Stimulated activated CD4-positive, alpha-beta T cell treated with anti-CD3 and anti-CD28 coated beads, Interleukin-4, amount 100 ng/mL, for 1 hour (primary cell): ENCODE results near the gene TINCR.
"Not testable (repeated sequence)": the region's sequence is repeated elsewhere in the genome, so short reads cannot be mapped to it uniquely, and the experiment has no call there.

Source experiments
- DNase-seq: peaks from one replicate; pipeline ENCODE4 v3.0.0-alpha.2; 2020

Gene TINCR

GRCh38 chr19:5557691-5558090 lies 10.1 kb downstream of the TINCR start:
- no peak for DNase-seq

GRCh38 chr19:5554828-5555227 lies 12.9 kb downstream of the TINCR start:
- DNase-seq, result no peak

GRCh38 chr19:5553892-5554291 lies 13.9 kb downstream of the TINCR start:
- no peak for DNase-seq

- no peak for DNase-seq
Measured at GRCh38 chr19:5547881-5548280, 19.9 kb downstream of the TINCR start.

DNA sequence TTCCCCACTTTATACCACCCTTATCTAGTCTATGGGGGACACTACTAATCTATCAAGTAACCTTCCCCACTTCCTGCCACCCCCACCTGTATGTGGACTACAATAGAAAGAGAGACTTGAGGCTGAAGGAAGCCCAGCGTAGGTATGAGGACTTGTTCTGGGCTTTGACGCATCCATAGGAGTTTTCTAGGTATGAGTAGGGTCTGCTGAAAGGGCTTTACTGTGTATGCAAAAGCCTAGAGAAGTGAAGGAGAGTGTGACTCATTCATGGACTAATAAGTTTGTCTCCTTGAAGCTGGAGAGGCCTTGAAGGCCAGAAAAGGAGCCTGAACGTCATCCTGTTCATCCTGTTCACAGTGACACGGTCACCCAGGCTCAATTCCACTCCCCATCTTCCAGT lies 21.8 kb downstream of the TINCR start:
- no peak for DNase-seq

- DNase-seq, result no peak
Measured at GRCh38 chr19:5545051-5545450, 22.7 kb downstream of the TINCR start.

GRCh38 chr19:5542665-5543064 lies 25.1 kb downstream of the TINCR start:
- no peak for DNase-seq

- no peak for DNase-seq
Measured at GRCh38 chr19:5541456-5541855, 26.3 kb downstream of the TINCR start.

- no peak for DNase-seq
Measured at GRCh38 chr19:5540208-5540607, 27.5 kb downstream of the TINCR start.

- DNase-seq, result no peak
Measured at GRCh38 chr19:5537870-5538269, 29.9 kb downstream of the TINCR start.

- not testable (repeated sequence) for DNase-seq
Measured at GRCh38 chr19:5536982-5537579, 30.7 kb downstream of the TINCR start.

GRCh38 chr19:5536337-5536894 lies 31.3 kb downstream of the TINCR start:
- no peak for DNase-seq

DNA sequence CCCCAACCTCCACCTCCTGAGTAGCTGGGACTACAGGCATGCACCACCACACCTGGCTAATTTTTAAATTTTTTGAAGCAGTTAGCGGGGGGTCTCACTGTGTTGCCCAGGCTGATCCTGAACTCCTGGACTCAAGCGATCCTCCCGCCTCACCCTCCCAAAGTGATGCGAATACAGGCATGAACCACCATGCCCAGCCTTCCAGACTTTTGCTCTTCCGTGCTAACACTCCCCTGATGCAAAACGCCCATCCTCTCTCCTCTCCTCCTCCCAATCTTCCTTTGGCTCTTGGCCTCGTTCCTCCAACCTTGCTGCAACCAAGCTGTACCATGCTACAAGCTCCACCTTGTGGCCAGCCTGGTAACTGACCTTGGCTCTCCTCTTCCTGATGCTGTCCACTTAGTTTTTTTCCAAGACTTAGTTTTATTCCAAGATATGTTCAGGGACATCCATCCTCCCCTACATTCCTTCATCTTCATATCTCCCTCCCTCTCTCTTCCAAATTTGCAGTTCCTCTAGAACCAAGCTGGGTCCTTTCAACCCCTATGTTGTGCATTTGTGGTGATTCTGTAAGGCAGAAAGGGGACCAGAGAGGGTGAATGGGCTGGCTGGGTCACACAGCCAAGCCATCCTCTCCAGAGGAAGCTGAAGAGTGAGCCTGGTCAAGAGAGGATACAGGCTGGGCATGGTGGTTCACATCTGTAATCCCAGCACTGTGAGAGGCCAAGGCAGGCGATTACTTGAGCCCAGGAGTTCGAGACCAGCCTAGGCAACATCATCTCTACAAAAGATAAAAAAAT lies 32.8 kb downstream of the TINCR start:
- peak; percentile 8 for DNase-seq

- DNase-seq, result no peak
Measured at GRCh38 chr19:5533257-5533656, 34.5 kb downstream of the TINCR start.

DNA sequence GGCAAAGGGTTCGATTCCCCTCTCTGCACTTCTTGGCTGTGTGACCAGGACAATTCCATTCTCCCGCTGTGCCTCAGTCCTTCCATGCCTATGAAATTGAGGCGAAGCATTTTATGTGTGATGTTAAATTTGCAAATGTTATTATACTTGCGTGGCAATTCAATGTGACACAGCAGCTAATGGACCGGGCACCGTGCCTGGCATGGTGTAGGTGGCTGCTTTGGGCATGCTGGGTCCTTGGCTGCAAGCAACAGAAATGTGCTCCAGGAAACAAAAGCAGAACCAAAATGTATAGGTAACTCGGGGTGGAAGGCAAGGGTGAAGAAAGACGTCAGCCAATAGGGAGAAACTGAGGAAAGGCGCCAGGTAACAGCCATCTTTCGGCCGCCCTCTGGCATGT lies 37.1 kb downstream of the TINCR start:
- DNase-seq, result no peak

- no peak for DNase-seq
Measured at GRCh38 chr19:5526691-5527090, 41.1 kb downstream of the TINCR start.

- DNase-seq, result no peak
Measured at GRCh38 chr19:5524081-5524480, 43.7 kb downstream of the TINCR start.

DNA sequence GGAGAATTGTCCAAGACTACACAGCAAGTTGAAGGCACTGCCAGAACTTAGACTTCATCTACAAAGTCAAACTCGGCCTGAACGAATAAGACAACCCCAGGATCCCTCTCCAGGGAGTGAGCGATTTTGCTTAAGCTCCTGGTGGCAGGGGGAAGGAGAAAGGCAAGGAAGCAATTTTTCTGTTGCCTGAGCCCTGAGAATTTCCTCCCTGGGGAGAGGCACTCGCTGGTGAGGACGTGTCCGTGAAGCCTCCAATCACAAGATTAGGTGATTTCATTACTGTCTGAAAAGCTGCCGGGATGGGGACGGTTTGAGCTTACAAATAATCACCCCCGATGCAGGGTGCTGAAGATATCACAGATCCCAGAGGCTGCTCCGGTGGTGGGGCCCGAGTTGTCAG lies 45.6 kb downstream of the TINCR start:
- no peak for DNase-seq

GRCh38 chr19:5520501-5520900 lies 47.3 kb downstream of the TINCR start:
- DNase-seq, result no peak

GRCh38 chr19:5519076-5519475 lies 48.7 kb downstream of the TINCR start:
- no peak for DNase-seq

DNA sequence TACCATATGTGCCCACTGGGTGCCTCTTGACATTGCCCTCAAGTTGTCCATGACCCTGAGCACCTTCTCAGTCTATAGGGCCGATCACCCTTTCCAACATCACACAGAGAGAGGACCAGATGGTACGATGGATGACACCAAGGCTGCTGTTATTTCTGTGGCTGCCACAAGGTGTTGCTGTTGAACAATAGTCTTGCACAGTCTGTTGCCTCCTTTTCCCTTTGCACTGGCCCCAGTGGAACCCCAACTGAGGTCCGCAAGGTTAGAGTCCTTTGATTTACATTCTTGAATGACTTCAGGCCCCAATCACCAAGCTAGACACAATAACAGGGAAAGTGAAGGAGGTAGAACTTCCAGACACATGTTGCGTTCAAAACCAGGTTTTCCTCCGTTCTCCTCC lies 52.0 kb downstream of the TINCR start:
- DNase-seq, result no peak

- DNase-seq, result no peak
Measured at GRCh38 chr19:5514001-5514400, 53.8 kb downstream of the TINCR start.

DNA sequence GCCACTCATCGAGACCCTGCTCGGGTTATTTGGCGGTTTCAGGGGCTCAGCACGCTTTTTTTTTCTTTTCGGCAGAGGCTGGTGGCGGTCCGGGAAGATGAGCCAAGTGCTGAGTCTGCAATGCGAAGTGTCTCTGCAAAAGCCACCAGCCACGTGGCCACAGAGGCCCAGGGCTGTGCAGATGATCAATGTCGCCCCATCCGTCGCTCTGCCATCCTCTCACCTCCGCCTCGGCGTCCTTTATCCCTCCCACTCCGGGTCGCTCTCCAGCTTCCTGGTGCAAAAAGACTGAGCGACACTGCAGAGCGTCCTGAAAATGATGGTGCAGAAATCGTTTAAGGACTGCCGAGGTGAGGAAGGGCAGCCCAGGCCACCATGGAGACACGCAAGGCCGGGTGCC lies 55.0 kb downstream of the TINCR start:
- no peak for DNase-seq
